Dermis blood vessel endothelial cell (primary cell): ENCODE data around the gene CSK. TPM values are rescaled to one million over a fixed set of nuclear protein-coding genes. Genes with fewer than 3 reads are reported as not detected.

ENCODE experiments used
- DNase-seq: peaks from one replicate; pipeline ENCODE4 v3.0.0; 2010
- total RNA-seq: library from RNA; depleted of rRNA; stranded (reverse); fragments of >200 nt; gene quantifications from 2 replicates; pipeline ENCODE4 v1.2.3, GENCODE V29; 2014

Gene CSK
- total RNA-seq, 1 donor from 2014 or later, result 31.5 TPM

DNA sequence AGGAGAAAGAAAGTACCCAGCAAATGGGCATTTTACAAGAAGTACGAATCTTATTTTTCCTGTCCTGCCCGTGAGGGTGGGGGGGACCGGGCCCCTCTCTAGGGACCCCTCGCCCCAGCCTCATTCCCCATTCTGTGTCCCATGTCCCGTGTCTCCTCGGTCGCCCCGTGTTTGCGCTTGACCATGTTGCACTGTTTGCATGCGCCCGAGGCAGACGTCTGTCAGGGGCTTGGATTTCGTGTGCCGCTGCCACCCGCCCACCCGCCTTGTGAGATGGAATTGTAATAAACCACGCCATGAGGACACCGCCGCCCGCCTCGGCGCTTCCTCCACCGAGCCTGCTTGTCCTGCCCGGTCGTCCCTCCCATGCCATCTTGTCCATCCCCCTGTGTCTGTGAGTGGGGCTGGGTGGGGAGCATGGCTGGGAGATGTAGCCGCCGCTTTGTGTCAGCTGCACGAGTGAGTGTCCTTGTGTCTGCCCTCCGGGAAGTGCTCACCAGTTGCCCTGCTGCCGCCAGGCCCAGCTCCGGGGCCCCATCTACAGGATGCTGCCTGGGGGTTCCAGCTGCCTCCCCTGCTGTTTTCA is 21.1 kb downstream of the CSK start:
- no peak for DNase-seq

DNA sequence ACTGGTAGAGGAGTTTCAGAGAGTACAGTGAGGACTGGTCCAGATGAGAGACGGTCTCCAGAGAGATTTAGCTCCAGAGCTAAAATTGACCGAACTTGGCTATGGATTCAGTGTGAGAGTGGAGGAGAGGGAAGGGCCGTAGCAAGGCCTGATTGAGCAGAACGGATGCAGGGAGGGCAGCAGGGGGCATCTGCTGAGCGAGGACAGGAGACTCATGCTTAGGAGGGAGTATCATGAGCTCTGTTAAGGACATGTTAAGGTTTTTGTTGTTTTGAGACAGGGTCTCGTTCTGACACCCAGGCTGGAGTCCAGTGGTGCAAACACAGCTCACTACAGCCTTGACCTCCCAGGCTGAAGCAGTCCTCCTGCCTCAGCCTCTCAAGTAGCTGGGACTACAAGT is 23.1 kb downstream of the CSK start:
- DNase-seq, result no peak

DNA sequence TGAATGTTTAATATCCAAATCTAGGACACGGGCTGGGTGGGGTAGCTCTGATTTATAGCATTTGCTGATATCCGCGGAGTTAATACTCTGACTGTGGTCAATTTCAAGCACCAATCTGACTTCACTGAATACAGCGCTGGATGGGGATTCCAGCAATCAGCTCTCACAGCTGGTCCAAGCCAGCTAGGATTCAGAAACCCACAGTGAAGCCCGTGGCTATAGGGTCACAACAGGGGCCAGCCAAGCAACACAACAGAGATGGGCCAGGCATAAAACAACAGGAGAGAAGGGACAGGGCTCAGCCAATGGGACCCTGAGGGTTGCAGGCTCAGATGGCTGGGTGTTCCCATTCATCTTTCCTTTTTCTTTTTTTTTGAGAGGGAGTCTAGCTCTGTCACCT is 25.4 kb downstream of the CSK start:
- no peak for DNase-seq

DNA sequence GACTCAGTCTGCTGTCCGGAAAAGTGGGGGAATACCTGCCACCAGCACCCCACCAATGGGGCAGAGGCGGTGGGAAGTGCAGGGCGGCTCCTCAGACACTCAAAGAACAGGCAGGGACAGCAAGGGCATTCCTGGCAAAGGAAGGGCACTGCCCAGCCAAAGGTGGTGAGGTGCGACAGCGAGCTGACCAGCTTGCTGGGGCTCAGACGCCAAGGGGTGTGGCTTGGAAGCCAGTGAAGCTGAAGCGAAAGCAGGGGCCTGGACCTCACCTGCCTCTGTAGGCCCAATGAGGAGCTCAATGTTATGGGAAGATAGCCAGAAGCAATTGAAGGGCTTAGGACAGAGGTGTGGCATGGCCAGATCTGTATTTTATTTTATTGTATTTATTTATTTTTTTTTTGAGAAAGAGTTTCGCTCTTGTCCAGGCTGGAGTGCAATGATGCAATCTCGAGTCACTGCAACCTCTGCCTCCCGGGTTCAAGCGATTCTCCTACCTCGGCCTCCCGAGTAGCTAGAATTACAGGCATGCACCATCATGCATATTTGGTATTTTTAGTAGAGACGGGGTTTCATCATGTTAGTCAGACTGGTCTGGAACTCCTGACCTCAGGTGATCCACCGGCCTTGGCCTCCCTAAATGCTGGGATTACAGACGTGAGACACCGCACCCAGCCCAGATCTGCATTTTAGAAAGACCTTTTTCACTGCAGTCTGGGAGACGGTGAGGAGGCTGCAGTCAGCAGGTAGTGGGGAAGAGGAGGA is 26.4 kb downstream of the CSK start:
- DNase-seq, result no peak

DNA sequence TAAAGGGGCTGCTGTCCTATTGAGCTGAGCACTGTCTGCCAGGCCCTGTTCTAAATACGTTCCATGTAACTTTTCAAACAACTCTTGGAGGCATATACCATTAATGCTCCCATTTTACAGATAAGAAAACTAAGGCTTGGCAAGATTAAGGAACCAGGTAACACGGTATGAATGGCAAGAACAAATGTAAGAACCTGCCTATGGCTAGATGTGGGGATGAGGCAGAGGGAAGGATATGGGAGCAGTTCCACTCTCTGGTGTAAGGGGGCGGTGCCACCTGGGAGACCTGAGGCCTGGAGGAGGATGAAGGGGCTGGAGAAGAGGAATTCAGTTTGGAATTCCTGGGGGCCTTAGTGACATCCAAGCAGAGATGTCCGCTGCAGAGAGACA is 27.0 kb downstream of the CSK start:
- DNase-seq, result no peak

DNA sequence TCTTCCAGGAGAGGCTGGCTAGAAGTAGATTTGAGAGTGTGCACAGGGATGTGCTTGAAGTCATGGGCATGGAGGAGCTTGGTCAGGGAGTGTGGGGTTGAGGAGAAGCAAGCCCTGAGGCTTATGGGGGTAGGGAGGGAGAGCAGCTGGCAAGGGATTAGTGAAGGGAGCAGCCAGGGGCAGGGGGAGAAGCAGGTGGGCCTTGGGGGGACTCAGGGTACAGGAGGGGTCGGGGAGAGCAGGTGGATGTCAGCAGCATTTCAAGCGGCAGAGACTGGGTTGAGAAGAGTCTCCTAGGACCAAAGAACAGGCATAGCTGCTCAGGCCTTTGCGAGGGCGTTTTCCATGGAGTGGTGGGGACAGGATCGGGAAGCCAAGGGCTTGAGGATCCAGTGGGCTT is 27.4 kb downstream of the CSK start:
- no peak for DNase-seq

DNA sequence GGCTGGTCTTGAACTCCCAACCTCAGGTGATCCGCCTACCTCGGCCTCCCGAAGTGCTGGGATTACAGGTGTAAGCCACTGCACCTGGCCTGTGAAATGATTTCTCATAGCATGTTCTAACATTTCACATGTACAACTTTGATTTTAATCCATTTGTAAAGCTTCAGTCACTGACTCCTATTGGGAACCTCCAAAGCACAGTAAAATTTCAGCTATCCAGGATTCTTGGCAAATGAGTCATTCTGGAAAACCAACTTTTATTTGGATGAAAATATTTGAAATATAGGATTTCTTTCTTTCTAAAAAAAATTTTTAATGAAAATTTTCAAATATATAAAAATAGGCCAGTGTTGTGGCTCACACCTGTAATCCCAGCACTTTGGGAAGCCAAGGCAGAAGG is 28.1 kb downstream of the CSK start:
- no peak for DNase-seq

DNA sequence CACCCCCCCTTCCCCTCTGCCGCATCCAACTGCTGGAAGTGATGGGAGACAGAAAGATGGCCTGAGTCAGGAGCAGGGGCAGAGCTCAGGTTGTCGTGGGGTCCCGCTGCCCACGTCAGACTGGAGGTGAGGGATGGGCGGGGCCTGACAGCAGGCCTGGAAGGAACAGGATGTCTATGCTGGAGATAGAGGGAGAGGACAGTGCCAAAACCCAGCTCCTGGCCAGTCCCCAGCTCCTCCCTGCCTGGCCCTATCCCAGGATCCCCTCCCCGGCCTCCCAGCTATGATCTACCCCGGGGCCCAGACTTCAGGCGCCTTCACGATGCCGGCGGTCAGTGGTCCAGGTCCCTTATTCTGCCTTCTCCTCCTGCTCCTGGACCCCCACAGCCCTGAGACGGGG is 30.7 kb downstream of the CSK start, which contains the start of gene LMAN1L:
TSS of gene LMAN1L (plus strand) at position 303 of the 400 bp plus-strand sequence. CDS start at position 323, 20 bp downstream.
- no peak for DNase-seq

DNA sequence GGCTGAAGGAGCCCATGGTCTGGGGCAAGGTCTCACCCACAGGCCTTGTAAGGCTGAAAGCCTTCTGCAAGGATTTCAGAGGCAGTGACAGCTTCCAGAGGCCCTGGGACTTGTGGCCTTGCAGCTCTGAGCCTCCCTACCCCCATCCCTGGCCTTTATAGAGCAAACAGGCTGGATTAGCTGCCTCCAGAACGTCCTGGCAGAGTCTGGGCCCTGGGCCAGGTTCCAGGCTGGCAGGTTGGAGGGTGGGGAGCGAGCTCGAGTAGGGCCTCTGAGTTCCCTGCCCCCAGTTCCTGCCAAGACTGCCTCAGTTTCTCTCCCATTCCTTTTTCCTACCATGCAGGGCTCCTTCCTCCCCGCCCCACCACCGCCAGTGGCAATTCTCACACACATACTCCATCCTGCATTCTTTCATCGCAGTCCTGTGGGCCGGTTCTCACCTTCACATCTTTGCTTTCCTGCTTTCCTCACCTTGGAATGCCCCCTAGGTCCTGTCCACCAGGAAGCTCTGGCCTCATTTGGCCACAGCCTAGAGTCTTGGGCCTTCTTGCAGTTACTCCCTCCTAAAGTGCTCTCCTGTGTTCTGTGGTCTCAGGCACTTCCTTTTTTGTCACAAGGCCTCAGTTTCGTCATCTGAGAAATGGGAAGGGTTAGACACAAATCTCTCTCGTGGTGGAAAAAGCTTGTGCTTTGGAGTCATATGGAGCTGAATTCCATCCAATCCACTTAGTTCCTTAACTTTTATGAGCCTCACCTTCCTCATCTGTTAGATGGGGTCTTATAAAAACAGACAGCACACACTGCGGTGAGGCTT is 33.4 kb downstream of the CSK start:
- no peak for DNase-seq

DNA sequence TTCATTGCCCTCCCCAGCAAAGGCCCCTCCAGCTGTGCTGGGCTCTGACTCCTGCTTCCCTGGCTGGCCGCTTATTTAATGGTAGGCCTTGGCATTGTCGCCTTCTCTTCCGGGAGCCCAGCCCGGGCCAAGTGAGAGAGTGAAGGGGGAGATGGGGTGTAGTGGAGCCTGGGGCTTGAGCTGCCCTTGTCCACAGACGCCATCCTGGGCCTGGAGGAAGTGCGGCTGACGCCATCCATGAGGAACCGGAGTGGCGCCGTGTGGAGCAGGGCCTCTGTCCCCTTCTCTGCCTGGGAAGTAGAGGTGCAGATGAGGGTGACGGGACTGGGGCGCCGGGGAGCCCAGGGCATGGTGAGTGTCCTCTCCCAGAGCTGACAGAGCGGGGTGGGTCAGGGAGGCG is 34.1 kb downstream of the CSK start:
- no peak for DNase-seq

DNA sequence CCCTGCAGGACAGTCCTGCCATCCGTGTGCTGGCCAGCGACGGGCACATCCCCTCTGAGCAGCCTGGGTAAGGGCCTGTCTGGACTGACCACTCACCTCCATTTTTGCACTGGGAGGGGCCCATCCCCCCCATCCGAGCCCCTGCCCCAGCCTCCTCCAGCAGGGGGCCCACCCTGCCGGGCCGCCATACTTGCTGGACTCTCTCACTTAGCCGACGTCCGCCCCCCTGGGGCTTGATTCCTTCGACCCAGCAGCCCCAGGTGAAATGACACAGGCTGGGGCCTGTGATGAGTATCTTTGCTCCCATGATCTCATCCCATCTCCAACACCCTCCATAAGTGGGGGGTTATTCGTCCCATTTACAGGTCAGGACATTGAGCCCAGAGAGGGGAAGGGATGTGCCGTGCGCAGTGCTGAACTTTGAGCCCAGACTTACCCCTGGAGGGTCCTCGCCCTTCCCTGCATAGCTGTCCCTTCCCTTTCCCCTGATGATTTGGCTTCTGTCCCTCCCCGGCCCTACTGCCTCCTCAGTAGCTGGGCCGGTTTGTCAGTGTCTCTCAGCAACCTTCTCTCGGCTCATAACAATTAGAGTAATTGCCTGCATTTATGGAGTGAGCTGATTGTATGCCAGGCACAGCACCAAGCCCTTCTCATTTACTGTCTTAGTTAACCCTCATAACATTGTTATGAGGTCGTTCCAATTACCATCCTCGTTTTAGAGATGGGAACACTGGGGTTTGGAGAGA is 34.9 kb downstream of the CSK start:
- no peak for DNase-seq

DNA sequence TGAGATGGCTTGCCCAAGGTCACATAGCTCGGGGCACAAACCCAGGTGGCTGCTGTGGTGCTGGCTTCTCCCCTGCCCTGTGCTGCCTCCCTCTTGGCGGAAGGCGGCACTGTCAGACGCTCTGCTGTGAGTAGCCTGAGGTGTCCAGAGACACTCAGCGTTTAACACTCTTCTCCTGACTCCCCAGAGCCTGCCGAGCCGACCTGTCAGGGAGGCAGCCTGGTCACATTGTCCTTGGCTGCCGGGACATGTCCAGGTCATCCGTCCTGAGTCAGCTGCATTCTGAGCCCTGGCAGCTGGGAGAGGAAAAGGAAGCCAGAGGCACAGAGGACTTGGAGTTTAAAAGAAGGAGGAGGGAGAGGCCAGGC is 35.5 kb downstream of the CSK start:
- DNase-seq, result peak; percentile 50

DNA sequence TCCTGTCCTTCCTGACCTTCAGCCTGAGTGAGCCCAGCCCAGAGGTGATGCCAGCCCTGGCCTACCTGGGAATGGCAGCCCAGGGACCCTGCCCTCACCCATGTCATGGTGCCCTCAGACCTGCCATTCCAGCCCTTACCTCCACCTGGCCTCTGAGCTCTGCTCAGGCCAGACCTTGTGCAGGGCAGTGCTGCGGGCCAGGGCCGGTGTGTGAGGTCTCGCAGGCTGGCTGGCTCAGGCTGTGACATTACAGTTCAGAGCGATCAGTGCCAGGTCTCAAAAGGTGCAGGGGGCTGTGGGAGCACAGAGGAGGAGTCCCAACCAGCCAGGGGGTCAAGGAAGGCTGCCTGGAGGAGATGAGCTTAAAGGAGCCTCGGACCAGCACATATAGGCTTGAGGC is 38.2 kb downstream of the CSK start:
- DNase-seq, result no peak

DNA sequence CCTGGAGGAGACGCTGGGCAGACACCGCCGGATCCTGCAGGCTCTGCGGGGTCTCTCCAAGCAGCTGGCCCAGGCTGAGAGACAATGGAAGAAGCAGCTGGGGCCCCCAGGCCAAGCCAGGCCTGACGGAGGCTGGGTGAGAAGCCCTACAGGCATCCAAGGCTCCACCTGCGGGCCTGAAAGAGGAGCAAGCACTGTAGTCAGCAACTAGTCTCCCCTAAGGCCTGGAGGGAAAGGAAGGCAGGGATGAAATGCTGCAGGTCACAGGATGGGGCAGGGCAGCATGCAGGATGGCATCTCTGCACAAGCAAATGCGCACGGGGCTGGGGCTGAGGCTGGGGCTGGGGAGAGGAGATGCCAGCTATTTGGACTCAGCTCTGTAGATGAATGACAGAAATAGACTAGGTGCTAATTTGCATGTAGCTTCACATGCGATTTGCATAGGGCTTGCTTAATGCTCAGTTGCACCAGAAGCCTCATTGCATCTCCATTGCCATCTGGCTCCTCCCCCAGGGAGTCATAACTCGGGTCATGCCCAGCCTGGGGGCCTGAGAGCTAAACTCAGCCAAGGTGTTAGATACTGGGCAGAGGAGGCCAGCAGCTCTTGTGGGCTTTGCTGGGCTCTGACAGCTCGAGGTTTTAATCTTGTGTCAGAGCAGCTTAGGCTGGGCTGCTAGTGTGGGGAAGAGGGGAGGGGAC is 39.4 kb downstream of the CSK start:
- no peak for DNase-seq

DNA sequence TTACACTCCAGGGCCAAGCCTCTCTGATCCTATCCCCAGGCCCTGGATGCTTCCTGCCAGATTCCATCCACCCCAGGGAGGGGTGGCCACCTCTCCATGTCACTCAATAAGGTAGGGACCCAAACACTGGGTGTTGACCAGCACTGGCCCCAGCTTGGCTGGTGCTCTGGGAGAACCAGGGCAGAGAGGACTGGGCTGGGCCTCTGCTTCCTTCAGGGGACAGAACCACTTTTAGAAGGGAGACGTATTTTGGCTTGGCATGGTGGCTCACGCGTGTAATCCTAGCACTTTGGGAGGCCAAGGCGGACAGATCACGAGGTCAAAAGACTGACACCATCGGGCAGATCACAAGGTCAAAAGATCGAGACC is 39.9 kb downstream of the CSK start:
- DNase-seq, result no peak

DNA sequence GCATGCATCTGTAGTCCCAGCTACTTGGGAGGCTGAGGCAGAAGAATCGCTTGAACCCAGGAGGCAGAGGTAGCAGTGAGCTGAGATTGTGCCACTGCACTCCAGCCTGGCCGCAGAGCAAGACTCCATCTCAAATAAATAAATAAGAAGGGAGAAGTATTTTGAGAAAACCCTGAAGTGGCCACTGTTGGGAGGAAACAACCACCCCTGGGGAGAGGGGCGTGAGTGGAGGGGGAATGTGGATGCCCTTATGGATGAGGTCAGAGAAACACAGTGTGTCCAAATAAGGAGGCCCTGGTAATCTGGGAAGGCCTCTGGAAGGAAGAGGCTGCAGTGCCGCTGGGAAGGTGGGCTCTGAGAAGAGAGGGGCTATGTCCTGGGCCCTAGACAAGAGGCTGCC is 40.4 kb downstream of the CSK start:
- DNase-seq, result no peak

DNA sequence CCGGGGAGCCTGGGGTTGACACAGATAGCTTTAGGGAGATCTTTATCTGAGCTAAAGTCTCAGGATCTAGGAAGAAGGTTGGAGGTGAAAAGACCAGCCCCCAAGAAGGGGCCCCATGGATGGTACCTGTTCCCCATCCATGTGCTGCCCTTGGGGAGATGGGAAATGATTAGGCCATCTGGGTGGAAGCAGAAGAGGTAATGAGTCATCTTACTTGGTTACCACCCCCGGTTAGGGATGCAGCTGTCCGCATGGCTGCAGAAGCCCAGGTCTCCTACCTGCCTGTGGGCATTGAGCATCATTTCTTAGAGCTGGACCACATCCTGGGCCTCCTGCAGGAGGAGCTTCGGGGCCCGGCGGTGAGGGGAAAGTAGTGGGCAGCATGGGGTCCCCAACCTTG is 41.4 kb downstream of the CSK start:
- DNase-seq, result no peak

DNA sequence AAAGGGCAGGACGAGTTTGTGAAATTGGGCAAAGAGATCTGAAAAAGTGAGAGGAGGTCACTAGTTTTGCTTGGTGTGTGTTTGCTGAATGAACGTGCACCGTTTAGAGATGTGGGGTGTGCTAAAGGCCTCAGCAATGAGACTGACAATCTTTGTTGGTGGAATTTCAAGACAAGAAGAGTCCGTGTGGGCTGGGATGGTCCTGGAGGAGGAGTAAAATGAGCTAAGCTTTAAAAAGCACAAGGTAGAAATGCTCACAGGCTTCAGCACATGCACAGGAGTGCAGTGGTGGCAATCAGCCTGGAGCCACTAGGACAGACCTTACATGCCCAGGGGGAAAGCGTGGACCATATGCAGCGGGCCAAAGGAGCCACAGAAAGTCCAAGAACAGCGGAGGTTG is 43.1 kb downstream of the CSK start:
- DNase-seq, result no peak

DNA sequence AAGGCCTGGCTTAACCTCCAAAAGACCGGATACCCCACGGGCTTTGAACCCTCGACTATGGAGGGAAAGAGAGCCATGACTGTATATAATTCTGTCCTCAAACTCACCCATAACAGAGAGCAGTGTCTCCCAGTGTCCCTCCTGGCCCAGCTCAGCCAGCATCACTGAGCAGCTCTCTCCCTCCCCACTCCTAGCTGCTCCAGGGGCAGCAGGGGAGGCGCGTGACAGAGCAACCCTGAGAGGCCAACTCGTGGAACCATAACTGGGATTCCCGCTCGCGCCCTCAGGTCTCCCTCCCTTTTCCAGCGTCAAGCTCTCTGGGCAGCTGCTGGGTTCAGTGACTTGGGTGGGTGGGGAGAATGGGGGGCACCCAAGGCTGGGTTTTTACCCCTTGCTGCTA is 44.0 kb downstream of the CSK start:
- DNase-seq, result no peak

DNA sequence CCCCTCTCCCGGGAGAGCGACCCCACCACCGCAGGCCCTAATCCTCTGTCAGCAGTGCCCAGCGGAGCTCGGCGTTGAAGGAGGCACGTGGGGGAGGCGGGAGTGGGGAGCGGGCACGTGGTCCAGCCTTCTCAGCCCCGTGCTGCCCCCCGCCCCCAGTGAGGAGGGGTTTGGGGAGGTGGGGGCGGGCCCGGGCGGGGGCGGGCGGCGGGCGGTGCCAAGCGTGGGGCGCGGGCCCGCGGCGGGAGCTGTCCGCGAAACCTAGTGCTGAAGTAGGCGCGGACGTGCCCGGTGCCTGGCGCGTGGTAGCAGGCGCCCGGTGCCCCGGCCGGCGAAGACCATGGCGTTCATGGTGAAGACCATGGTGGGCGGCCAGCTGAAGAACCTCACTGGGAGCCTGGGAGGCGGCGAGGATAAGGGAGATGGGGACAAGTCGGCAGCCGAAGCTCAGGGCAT is 44.5 kb downstream of the CSK start, which contains the start of gene CPLX3:
TSS of gene CPLX3 (plus strand) at position 264 of the 456 bp plus-strand sequence. CDS start at position 341, 77 bp downstream.
- peak; percentile 40 for DNase-seq

DNA sequence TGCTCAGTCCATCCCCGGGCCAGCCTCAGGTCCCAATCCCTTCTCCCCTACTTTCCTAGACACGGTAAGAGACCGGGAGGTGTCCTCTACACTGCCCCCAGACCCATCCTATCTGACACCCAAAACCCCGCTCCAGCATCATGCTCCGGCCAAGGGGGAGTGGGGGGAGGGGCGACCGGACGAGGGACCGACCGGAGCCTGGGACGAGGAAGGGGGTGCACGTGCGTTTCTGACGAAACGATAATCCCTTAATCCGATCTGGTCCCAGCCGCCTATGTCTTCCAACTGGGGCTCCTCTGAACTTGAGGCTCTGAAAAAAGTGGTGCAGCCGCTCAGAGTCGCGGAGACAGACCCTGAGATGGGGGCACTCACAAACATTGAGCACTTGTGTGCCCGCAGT is 45.0 kb downstream of the CSK start:
- no peak for DNase-seq

DNA sequence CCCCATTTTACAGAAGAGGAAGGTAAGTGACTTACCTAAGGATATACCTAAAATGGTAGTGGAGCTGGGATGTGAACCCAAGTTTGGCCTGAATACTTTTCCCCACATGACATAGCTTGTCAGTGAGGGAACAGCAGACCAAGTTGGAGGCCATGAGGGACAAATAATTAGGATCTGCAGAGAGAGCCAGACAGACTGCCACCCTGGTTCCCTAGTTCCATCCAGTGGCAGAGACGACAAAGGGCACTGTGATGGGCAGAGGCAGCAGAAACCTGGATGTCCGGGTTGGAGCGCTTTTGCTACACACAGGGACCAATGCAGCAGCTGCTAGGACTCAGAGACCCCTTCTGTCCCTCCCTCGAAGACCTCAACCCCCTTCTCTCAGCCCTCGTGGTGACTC is 45.7 kb downstream of the CSK start:
- no peak for DNase-seq
